H1 (cell line): ENCODE results near the gene RNF130. TPM values are rescaled to one million over a fixed set of nuclear protein-coding genes. Genes with fewer than 3 reads are reported as not detected.

Experiments used
- CTCF ChIA-PET: fragments of 300-600 bp; sonication (Branson Sonifier 250); formaldehyde crosslinking; loops from one replicate; lab custom pipeline; 2021; ENCODE audit not compliant: partially characterized antibody; lab: Charles Lee
- POLR2A ChIA-PET: fragments of 300-600 bp; sonication (Branson Sonifier 250); formaldehyde crosslinking; loops from one replicate; lab custom pipeline; 2021; ENCODE audit warnings: inconsistent platforms; ENCODE audit not compliant: partially characterized antibody; lab: Charles Lee
- DNase-seq, 2 experiments: peaks; one replicate each; pipeline versions ENCODE4 v3.0.0 to v3.0.0-alpha.2; 2010 to 2022; ENCODE audit warnings: low spot score in 2 of 2, low read depth in 1 of 2, mixed read lengths in 1 of 2
- FAIRE-seq: peaks from 2 replicates; lab custom pipeline; 2011; peaks lifted over from hg19 to GRCh38; lab: Jason Lieb, UNC
- H2AFZ ChIP-seq: 2 replicates; pipeline ENCODE4 v1.8.1; 2012; ENCODE audit warnings: low read length, inconsistent platforms
- H2AK5ac ChIP-seq: 2 replicates; pipeline ENCODE4 v1.6.1; 2013; ENCODE audit warnings: low read depth, low read length
- H2BK120ac ChIP-seq: replicated peaks from 2 replicates; pipeline ENCODE3; 2013; ENCODE audit warnings: low read depth, low read length, inconsistent platforms
- H2BK12ac ChIP-seq: 2 replicates; pipeline ENCODE4 v1.6.1; 2013; ENCODE audit warnings: low read depth, low read length
- H2BK15ac ChIP-seq: 2 replicates; pipeline ENCODE4 v1.6.1; 2013; ENCODE audit warnings: low read length
- H2BK20ac ChIP-seq: 2 replicates; pipeline ENCODE4 v1.6.1; 2013; ENCODE audit warnings: low read length
- H2BK5ac ChIP-seq: 2 replicates; pipeline ENCODE4 v1.6.1; 2013; ENCODE audit warnings: low read depth, low read length
- H3K14ac ChIP-seq: 2 replicates; pipeline ENCODE4 v1.6.1; 2013; ENCODE audit warnings: inconsistent platforms; ENCODE audit not compliant: insufficient read length
- H3K18ac ChIP-seq: 2 replicates; pipeline ENCODE4 v1.6.1; 2013; ENCODE audit warnings: low read length; ENCODE audit errors: extremely low read depth
- H3K23ac ChIP-seq: 2 replicates; pipeline ENCODE4 v1.6.1; 2013; ENCODE audit warnings: inconsistent platforms; ENCODE audit not compliant: insufficient read length
- H3K23me2 ChIP-seq: 2 replicates; pipeline ENCODE4 v1.6.1; 2013; ENCODE audit warnings: low read depth, low read length
- H3K27ac ChIP-seq: 2 replicates; pipeline ENCODE4 v1.6.1; 2011; ENCODE audit warnings: low read depth, low read length, inconsistent platforms
- H3K27me3 ChIP-seq, 4 experiments: replicated peaks in 1 of 4; 1 replicate in 1 of 4; 2 replicates in 3 of 4; pipeline versions ENCODE4 v1.6.1 to v1.8.1; 2011 to 2013; ENCODE audit warnings: low read length in 3 of 4, mild to moderate bottlenecking in 3 of 4, inconsistent platforms in 2 of 4, mixed read lengths in 2 of 4, moderate library complexity in 1 of 4; ENCODE audit not compliant: control insufficient read depth in 3 of 4, insufficient read depth in 3 of 4; ENCODE audit errors: extremely low read depth in 1 of 4
- H3K36me3 ChIP-seq, 4 experiments: 2 replicates each; pipeline versions ENCODE4 v1.6.1 to v1.8.1; 2011 to 2013; ENCODE audit warnings: mild to moderate bottlenecking in 4 of 4, low read length in 3 of 4, moderate library complexity in 2 of 4, control low read depth in 1 of 4, inconsistent platforms in 1 of 4; ENCODE audit not compliant: insufficient read depth in 4 of 4, control insufficient read depth in 2 of 4
- H3K4ac ChIP-seq: replicated peaks from 2 replicates; pipeline ENCODE3; 2013; ENCODE audit warnings: low read length, low read depth, mixed read lengths, inconsistent platforms; ENCODE audit not compliant: insufficient read length
- H3K4me1 ChIP-seq, 4 experiments: replicated peaks in 1 of 4; 1 replicate in 1 of 4; 2 replicates in 3 of 4; pipeline versions ENCODE4 v1.6.1 to v1.8.1; 2011 to 2013; ENCODE audit warnings: low read length in 3 of 4, inconsistent platforms in 2 of 4, mixed read lengths in 1 of 4; ENCODE audit not compliant: insufficient read depth in 4 of 4, control insufficient read depth in 3 of 4
- H3K4me2 ChIP-seq, 2 experiments: 2 replicates each; pipeline versions ENCODE4 v1.6.1 to v1.8.1; 2011 to 2013; ENCODE audit warnings: low read depth in 2 of 2, low read length in 2 of 2, control low read depth in 1 of 2, inconsistent platforms in 1 of 2, mild to moderate bottlenecking in 1 of 2; ENCODE audit not compliant: insufficient read depth in 1 of 2
- H3K4me3 ChIP-seq, 4 experiments: fragments of 200-600, 300-600 bp in 1 of 4; sonication (generic), shearing (Covaris generic), sonication (Bioruptor Twin) in 1 of 4; 2 replicates each; pipeline versions ENCODE4 v1.5.1 to v1.8.1; 2011 to 2016; ENCODE audit warnings: low read length in 4 of 4, low read depth in 3 of 4, control low read depth in 2 of 4, inconsistent platforms in 2 of 4, mild to moderate bottlenecking in 2 of 4, mixed read lengths in 1 of 4, moderate library complexity in 1 of 4; ENCODE audit not compliant: insufficient read depth in 2 of 4; ENCODE audit errors: extremely low read depth in 1 of 4
- H3K56ac ChIP-seq: replicated peaks from 2 replicates; pipeline ENCODE3; 2013; ENCODE audit warnings: low read depth, mild to moderate bottlenecking, mixed read lengths, low read length, inconsistent platforms; ENCODE audit not compliant: insufficient read length
- H3K79me1 ChIP-seq: 2 replicates; pipeline ENCODE4 v1.6.1; 2013; ENCODE audit warnings: low read depth, low read length, control low read depth
- H3K79me2 ChIP-seq, 2 experiments: 2 replicates each; pipeline versions ENCODE4 v1.6.1 to v1.8.1; 2012 to 2013; ENCODE audit warnings: low read length in 2 of 2, mild to moderate bottlenecking in 2 of 2, inconsistent platforms in 1 of 2; ENCODE audit not compliant: insufficient read depth in 2 of 2, control insufficient read depth in 1 of 2
- H3K9ac ChIP-seq, 4 experiments: replicated peaks in 1 of 4; 1 replicate in 1 of 4; 2 replicates in 3 of 4; pipeline versions ENCODE4 v1.6.1 to v1.8.1; 2011 to 2013; ENCODE audit warnings: low read depth in 3 of 4, low read length in 3 of 4, control low read depth in 2 of 4, mild to moderate bottlenecking in 2 of 4, moderate library complexity in 2 of 4, inconsistent platforms in 1 of 4; ENCODE audit errors: extremely low read depth in 1 of 4
- H3K9me3 ChIP-seq, 2 experiments: 2 replicates each; pipeline versions ENCODE4 v1.6.1 to v1.8.1; 2012 to 2013; ENCODE audit warnings: mild to moderate bottlenecking in 2 of 2, moderate library complexity in 2 of 2, control low read depth in 1 of 2, inconsistent platforms in 1 of 2, low read depth in 1 of 2, low read length in 1 of 2, mixed read lengths in 1 of 2; ENCODE audit not compliant: insufficient read depth in 2 of 2
- H4K20me1 ChIP-seq, 2 experiments: replicated peaks in 1 of 2; 2 replicates each; pipeline versions ENCODE3 to v1.8.1; 2011 to 2013; ENCODE audit warnings: inconsistent platforms in 2 of 2, low read length in 2 of 2, mild to moderate bottlenecking in 1 of 2; ENCODE audit not compliant: insufficient read depth in 2 of 2, control insufficient read depth in 1 of 2
- H4K5ac ChIP-seq: 2 replicates; pipeline ENCODE4 v1.6.1; 2013; ENCODE audit warnings: low read length, low read depth, mixed read lengths, inconsistent platforms; ENCODE audit not compliant: insufficient read length
- H4K8ac ChIP-seq: 2 replicates; pipeline ENCODE4 v1.8.0; 2013; ENCODE audit warnings: mild to moderate bottlenecking, moderate library complexity, low read length, inconsistent platforms; ENCODE audit not compliant: insufficient read depth; ENCODE audit errors: extremely low read depth
- H4K91ac ChIP-seq: replicated peaks from 2 replicates; pipeline ENCODE3; 2013; ENCODE audit warnings: low read length, mixed read lengths, inconsistent platforms; ENCODE audit not compliant: insufficient read length
- KDM1A ChIP-seq: fragments of 200-600, 300-600 bp; sonication (generic); IDR thresholded peaks from 2 replicates; pipeline ENCODE4 v1.7.1; 2016; ENCODE audit warnings: mild to moderate bottlenecking, low read length, borderline replicate concordance
- SAP30 ChIP-seq: fragments of 300-600 bp; sonication (generic); IDR thresholded peaks from 2 replicates; pipeline ENCODE4 v1.7.1; 2012; ENCODE audit warnings: low read length, moderate library complexity, mild to moderate bottlenecking, inconsistent platforms; ENCODE audit not compliant: insufficient read depth, insufficient replicate concordance
- SIN3A ChIP-seq, 2 experiments: IDR thresholded peaks in 1 of 2; conservative IDR thresholded peaks in 1 of 2; 2 replicates each; pipeline ENCODE4 v1.6.1; 2011 to 2012; ENCODE audit warnings: low read length in 2 of 2, improper control_type of control experiment in 1 of 2, low read depth in 1 of 2, mild to moderate bottlenecking in 1 of 2
- WGBS, 2 experiments: shearing (Covaris generic) in 1 of 2; methylation state at CpG; one replicate each; pipeline versions ENCODE4 v1.1.6 to v1.1.7; 2013 to 2015; ENCODE audit warnings: low lambda C conversion rate in 2 of 2, mixed read lengths in 2 of 2, inconsistent platforms in 1 of 2, low coverage in 1 of 2, missing lambda C conversion rate in 1 of 2; ENCODE audit not compliant: insufficient replicate concordance in 2 of 2, insufficient coverage in 1 of 2, insufficient read length in 1 of 2; ENCODE audit errors: extremely low coverage in 1 of 2, missing lambda C conversion rate in 1 of 2; 5-methylcytosine and 5-hydroxymethylcytosine counted together
- polyA plus RNA-seq, 7 experiments: library from polyadenylated mRNA; depleted of rRNA in 3 of 7; stranded (reverse) in 5 of 7; unstranded in 2 of 7; fragments of >200 nt in 5 of 7; fragments of 200-250 nt in 2 of 7; gene quantifications; 1 replicate in 5 of 7; 2 replicates in 1 of 7; 4 replicates in 1 of 7; pipeline versions ENCODE4 v1.2.1 to v1.2.3, GENCODE V29; 2011 to 2013; ENCODE audit warnings: missing spikeins in 2 of 7, mixed read lengths in 2 of 7
- total RNA-seq: library from RNA; stranded (reverse); fragmentation: NEBNext Ultra II Directional; extraction: Animal tissue kit (Norgen Biotek cat#: 25700); gene quantifications from 2 replicates; pipeline ENCODE4 v1.2.1, GENCODE V29; 2021
- TF ChIP-seq, protein P1 (sequence below): IDR thresholded peaks from 2 replicates; pipeline ENCODE4 v1.6.1; 2012; ENCODE audit warnings: inconsistent platforms

The RNF130 gene
- total and polyA plus RNA-seq, 2 of the 8 experiments (the other 6 are each of a cell fraction or from before 2014, with no cell fraction given), result 65.1 to 70.0 TPM

DNA sequence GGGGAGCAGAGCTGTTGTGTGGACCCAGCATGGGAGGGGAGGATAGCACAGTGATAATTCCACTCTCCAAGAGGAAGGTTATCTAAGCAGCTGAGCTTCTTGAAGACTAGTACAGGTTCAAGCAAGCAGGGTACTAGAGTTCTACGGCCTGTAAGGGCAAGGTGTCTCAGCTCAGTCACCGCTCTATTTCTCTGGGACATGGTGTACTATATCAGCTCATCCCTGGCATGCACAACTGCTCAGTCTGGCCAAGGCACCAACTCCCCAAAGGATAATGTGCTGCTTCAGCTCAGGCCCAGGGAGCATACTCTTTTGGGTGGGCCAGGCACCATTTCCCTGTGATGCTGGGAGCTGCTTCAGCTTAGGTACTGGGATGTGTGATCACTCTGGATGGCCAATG, 69.8 kb downstream of the RNF130 start:
- Histone ChIP-seq H2AFZ (no peak overlapping the region), H2BK15ac (no peak overlapping the region), H4K20me1 (peaks cover 0 to 3% of the 10 kb centered on the region in 2 experiments), H3K9ac (no peak overlapping the region), H4K5ac (no peak overlapping the region), H2BK12ac (no peak overlapping the region), H3K4me2 (no peak overlapping the region), H3K14ac (no peak overlapping the region), H2BK20ac (no peak overlapping the region), H2AK5ac (no peak overlapping the region), H3K4ac (no peak overlapping the region), H3K4me1 (no peaks in the 10 kb centered on the region), H4K8ac (no peak overlapping the region), H3K79me1 (peaks cover 5% of the 10 kb centered on the region; the same call in 1 of the 2 replicates), H3K27me3 (no peaks in the 10 kb centered on the region), H2BK5ac (no peak overlapping the region), H3K9me3 (no peaks in the 10 kb centered on the region), H4K91ac (no peak overlapping the region), H3K27ac (no peak overlapping the region), H3K56ac (no peak overlapping the region), H3K23me2 (no peaks in the 10 kb centered on the region), H3K4me3 (no peak overlapping the region), H2BK120ac (no peak overlapping the region), H3K23ac (no peak overlapping the region), H3K36me3 (peaks cover 0 to 16% (median 5%) of the 10 kb centered on the region in 4 experiments; a peak in 5 of 8 replicates), H3K79me2 (peaks cover 0 to 15% of the 10 kb centered on the region in 2 experiments; a peak in 2 of 4 replicates), H3K18ac (no peak overlapping the region)
- FAIRE-seq, result no peak
- no peak for DNase-seq
- ChIA-PET CTCF (interaction anchor here (0.6 to 2.5 kb wide), 4 partner anchors 12 to 1282 kb away, joined by 3 to 7 read pairs (median 6); no protein-coding TSS in a partner anchor), POLR2A (interaction anchor here (0.8 kb wide), 1 partner anchor 11 kb away, joined by 3 read pairs; no protein-coding TSS in a partner anchor)
- TF ChIP-seq, protein P1, sequence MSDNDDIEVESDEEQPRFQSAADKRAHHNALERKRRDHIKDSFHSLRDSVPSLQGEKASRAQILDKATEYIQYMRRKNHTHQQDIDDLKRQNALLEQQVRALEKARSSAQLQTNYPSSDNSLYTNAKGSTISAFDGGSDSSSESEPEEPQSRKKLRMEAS, result no peak
- no peak for TF ChIP-seq KDM1A
- no peak for TF ChIP-seq SIN3A (conservative IDR thresholded peaks at IDR 0.05 in 1 of 2, IDR thresholded peaks at IDR 0.05 in 1 of 2; ENCODE audit: low read depth in 1 of 2, low read length in 2 of 2)
- TF ChIP-seq SAP30, result no peak
- WGBS, 2 experiments, result 79% methylated on average over 2 of the region's 2 CpGs; no CpG with 5 or more reads in 1 of the 2 experiments
